Occipital lobe (tissue), 2 donors: ENCODE results near the gene CPT2. TPM values are rescaled to one million over a fixed set of nuclear protein-coding genes. Genes with fewer than 3 reads are reported as not detected.

Source experiments
- DNase-seq: peaks from one replicate; lab custom pipeline; 2025; lab: John Stamatoyannopoulos, UW
- total RNA-seq: library from RNA; depleted of rRNA; stranded (reverse); fragments of >200 nt; gene quantifications from one replicate; pipeline ENCODE4 v1.2.3, GENCODE V29; 2014

CPT2 gene
- total RNA-seq, 1 donor from 2014 or later, result 4.2 TPM

- no peak for DNase-seq
These were observed 64.1 kb downstream of the CPT2 start for GRCh38 chr1:53260631-53261247.

- DNase-seq, result no peak
These were observed 65.4 kb downstream of the CPT2 start for GRCh38 chr1:53262000-53262399.

Other genes with a start within 250 kb of the CPT2 start
- gene PODN, start 134.6 kb upstream of the CPT2 start, total RNA-seq, result 1.2 TPM
- gene SLC1A7, start 54.2 kb upstream of the CPT2 start, total RNA-seq, result not detected
- gene CZIB, start 23.8 kb downstream of the CPT2 start, total RNA-seq, result 48.4 TPM
- 18.2 TPM for gene MAGOH, start 41.7 kb downstream of the CPT2 start, total RNA-seq
- 86.6 TPM for gene LRP8, start 131.2 kb downstream of the CPT2 start, total RNA-seq